SKM-1 (cell line): Measurements from ENCODE around the gene OR2C1.

ENCODE experiments used
- DNase-seq: peaks from one replicate; lab custom pipeline; 2025; ENCODE audit not compliant: unreplicated experiment; lab: John Stamatoyannopoulos, UW

OR2C1 gene

DNA sequence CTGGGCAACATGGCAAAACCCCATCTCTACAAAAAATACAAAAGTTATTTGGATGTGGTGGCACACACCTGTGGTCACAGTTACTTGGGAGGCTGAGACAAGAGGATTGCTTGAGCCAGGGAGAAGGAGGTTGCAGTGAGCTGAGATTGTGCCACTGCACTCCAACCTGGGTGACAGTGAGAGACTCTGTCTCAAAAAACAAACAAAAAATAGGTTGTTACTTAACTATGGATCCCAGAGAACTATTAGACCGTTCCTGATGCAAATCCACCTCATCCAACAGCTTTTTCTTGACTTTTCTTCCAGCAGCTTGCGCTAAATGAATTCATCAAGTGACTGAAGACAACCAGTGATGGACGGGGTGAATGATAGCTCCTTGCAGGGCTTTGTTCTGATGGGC is at the start of gene OR2C1:
OR2C1 (plus strand) TSS at position 301 of the 400 bp plus-strand sequence; CDS start at position 353, 52 bp downstream.
- no peak for DNase-seq

DNA sequence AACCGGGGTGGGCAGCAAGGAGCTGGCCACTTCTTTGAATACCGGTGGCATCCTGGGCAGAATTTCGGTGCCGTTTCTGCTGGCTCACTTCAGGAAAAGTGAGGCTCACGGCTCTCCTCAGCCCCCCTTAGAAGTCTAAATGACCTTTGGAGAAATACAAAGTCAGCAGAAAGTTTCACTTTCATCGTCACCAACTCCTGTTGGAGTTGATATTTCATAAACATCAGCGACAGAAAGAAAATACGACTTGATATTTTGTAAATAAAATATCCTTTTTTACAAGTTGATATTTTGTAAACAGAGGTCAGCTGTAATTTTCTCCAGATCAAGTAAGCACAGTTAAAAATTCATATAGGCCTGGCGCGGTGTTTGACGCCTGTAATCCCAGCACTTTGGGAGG is 49.6 kb upstream of the OR2C1 start:
- DNase-seq, result no peak

GRCh38 chr16:3311496-3311895 is 44.2 kb upstream of the OR2C1 start:
- DNase-seq, result no peak

GRCh38 chr16:3317315-3317999 is 38.2 kb upstream of the OR2C1 start:
- no peak for DNase-seq

DNA sequence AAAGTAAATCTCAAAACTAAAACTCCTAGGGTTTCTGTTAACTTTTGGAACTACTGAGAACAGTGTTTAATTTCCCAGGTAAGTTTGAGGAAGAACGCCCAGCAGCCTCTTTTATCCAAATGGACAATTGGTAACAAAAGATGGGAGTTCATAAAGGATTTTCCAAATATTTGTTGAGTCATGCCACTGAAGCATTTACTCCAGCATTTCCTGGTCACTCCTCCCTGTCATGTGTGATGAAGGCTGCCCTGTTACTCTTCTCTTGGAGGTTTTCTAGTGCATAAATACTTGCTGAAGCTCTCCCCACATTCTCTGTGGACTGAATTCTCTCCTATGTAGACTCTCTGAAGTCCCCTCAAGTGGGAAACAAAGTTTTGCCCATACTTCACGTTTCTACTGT is 33.9 kb upstream of the OR2C1 start:
- no peak for DNase-seq

DNA sequence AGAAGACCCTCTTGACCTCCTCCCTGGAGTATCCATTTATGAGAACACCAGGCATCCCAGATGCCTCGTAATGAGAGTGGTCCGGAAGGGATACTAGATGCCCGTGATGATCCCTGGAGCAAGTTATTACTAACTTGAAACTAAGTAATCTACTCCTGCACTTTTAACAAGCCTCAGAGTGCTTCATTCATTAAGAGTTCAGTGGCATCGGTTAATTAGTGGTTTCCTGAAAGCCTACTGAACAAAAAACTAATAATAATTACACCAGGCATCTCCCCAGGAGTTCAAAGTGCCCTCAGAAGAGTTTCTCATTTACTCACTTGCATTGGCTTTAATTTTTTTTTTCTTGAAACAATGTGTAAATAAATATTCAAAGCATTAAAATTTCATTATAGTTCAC is 28.2 kb upstream of the OR2C1 start:
- DNase-seq, result no peak

GRCh38 chr16:3328104-3328503 is 27.6 kb upstream of the OR2C1 start:
- no peak for DNase-seq

GRCh38 chr16:3328643-3329042 is 27.0 kb upstream of the OR2C1 start:
- DNase-seq, result no peak

DNA sequence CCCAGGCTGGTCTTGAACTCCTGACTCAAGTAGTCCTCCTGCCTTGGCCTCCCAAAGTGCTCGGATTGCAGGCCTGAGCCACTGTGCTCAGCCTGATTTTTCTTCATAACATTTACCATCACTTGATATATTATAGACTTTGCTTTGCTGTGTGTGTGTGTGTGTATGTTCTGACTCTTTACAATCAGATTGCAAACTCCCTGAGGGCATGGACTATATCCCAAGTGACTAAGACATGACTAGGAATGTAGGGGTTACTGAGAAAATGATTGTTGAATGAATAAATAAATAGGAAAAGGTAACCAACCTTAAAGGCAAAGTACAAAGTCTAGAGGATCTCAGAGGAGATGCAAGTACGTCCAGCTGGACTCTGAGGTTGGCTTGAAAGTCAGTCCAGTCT is 9.6 kb upstream of the OR2C1 start:
- DNase-seq, result no peak

- DNase-seq, result no peak
These were observed 8.1 kb upstream of the OR2C1 start for GRCh38 chr16:3347586-3347985.

DNA sequence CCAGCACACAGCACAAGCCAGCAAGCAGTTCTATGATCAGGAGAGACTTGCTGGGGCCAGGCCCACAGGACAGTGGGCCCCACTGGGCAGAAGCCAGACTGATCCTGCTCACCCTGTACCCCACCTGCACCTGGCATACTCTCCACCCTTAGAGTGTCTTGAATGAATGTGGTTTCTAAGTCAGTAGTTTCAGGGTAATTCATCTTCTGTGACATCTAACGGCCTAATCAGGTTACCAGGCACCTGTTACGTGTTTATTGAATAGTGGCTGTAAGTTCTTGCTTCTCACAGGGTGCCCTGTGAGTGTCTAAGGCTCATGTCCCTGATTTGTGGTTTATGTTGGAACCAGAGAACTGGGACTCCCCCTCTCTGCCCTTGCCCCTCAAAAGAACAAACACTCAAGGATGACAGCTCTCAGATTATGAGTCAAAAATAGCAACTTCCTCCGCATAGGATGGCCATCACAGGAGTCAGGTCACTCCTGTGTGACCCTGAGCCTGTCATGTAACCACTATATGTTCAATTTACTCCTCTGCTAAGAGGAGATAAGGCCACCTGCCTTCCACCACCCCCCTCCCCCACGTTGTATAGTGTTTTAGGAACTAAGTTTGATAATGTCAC is 7.0 kb upstream of the OR2C1 start:
- DNase-seq, result no peak

DNA sequence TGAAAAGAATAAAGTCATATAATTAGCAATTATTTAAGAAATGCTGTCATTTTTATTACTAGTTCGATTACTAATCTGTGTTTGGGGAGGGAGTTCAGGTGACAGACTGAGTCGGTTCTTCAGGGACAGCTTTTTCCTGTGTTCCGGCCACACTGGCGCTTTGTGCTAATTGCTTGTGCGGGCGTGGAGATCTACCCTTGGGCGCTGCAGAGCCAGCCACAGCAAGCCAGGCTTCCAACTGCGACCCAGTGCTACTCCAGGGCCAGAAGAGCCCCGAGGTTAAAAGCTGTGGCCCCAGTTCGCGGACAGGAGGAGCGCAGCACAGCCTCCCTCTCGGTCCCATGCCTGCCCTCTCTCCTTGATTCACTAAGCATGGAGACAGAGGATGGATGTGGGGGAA is 6.5 kb upstream of the OR2C1 start:
- no peak for DNase-seq

DNA sequence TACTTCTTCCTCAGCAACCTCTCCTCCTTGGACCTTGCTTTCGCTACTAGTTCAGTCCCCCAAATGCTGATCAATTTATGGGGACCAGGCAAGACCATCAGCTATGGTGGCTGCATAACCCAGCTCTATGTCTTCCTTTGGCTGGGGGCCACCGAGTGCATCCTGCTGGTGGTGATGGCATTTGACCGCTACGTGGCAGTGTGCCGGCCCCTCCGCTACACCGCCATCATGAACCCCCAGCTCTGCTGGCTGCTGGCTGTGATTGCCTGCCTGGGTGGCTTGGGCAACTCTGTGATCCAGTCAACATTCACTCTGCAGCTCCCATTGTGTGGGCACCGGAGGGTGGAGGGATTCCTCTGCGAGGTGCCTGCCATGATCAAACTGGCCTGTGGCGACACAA is 429 bp downstream of the OR2C1 start:
- no peak for DNase-seq

DNA sequence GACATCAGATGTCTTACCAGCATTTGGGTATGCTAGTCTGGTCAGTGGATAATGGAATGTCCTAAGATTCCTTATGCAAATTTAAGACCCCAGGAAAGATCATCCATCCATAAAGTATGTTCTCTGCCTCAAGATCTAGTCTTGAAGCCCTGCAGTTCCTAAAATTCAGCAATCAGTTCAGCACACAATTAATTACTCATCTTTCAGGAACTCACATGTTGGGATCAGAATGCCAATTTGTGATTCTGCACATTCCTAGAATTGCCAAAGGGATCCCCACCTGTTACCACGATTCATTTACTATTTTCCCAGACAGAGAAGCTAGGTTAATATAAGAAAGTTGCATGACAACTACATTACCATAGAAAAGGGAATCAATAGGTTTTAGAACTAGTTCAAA is 3.2 kb downstream of the OR2C1 start:
- DNase-seq, result no peak

DNA sequence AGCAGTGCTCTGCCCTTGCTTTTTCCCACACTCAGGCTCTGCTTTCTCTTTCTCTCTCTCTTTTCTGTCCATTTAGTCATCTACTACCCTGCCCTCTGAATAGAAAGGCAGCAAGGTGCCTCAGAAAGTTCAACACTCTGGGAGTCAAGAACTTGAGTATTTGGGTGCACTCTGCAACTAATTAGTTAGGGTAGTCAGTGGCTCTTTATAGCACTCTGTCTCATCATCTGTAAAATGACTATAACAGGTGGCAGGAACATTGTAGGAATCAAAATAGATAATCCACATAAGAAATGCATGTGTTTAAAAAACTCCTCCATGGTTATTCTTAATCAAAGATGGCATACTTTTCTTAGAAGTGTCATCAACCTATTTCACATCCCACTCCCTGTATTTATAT is 7.2 kb downstream of the OR2C1 start:
- DNase-seq, result no peak

DNA sequence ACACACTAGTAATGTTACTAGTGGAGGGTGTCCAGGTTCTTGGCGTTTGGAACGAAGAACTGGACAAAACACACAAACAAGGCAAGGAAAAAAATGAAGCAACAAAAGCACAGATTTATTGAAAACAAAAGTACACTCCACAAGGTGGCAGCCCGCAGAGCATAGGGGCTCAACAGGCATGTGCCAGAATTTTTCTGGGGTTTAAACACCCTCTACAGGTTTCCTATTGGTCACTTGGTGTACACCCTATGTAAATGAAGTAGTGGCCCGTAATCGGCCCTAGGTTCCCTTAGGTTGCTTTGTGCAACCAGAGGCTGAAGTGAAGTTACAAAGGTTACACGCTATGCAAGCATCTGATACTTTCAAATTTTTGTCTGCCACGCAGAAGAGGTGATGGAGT is 8.1 kb downstream of the OR2C1 start:
- no peak for DNase-seq

- peak; percentile 54 for DNase-seq
These were observed 9.2 kb downstream of the OR2C1 start for GRCh38 chr16:3364774-3365427.

DNA sequence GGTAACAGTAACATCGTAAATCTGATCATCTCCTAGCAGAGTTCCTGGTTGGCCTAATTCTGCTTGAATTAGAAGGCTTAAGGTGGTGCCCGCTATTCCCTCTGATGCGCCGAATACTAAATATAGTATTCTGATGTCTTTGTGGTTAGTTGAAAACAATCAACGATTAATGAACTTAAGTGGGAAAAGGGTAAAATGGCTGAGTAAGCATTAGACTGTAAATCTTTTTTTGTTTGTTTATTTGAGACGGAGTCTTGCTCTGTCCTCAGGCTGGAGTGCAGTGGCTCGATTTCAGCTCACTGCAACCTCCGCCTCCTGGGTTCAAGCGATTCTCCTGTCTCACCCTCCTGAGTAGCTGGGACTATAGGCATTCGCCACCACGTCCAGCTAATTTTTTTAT is 13.4 kb downstream of the OR2C1 start:
- DNase-seq, result no peak

GRCh38 chr16:3375680-3376079 is 20.0 kb downstream of the OR2C1 start:
- DNase-seq, result no peak

DNA sequence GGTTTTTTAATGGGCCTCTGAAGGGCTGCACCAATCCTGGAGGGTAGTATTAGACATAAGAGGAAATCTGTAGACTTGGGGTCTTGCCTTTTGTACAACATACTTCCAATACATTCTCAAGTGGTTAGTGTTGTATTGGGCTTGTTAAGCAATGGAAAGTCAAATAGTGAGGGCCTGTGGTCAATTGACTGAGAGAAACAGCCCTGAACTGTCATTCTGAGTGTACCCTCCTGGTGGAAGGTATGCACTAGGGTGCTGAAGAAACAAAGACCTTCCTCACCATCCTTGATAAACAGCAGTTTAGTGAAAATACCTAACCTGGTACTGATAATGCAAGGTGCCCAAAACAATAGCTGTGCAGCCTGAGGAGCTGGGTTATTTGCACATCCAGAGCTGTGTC is 22.2 kb downstream of the OR2C1 start:
- DNase-seq, result no peak

DNA sequence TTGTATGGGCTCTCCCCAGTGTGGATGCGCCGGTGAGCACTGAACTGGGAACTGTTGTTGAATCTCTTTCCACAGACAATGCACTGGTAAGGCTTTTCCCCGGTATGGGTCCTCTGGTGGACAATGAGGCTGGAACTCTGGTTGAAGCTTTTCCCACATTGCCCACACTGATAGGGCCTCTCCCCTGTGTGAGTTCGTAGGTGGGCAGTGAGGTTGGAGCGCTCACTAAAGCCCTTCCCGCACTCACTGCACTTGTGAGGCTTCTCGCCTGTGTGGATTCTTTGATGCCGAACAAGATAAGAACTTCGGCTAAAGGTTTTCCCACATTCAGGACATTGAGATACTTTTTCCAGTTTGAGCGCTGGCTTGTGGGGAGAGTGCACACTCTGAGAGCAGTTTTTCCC is 27.4 kb downstream of the OR2C1 start:
- no peak for DNase-seq

GRCh38 chr16:3388325-3388724 is 32.6 kb downstream of the OR2C1 start:
- no peak for DNase-seq
